Neural cell (in vitro differentiated cells): ENCODE results near the gene RFX3.

Experiments used
- CTCF ChIP-seq: fragments of 450-650 bp; IDR thresholded peaks from 2 replicates; pipeline ENCODE4 v1.5.1; 2014; ENCODE audit warnings: antibody characterized with exemption, mild to moderate bottlenecking, moderate library complexity; ENCODE audit not compliant: poor library complexity, severe bottlenecking
- EZH2 ChIP-seq: fragments of 200-600, 300-800 bp; shearing (Covaris generic), sonication (generic); IDR thresholded peaks from 2 replicates; pipeline ENCODE4 v1.6.1; 2014; ENCODE audit warnings: antibody characterized with exemption, low read length, borderline replicate concordance, mild to moderate bottlenecking; ENCODE audit not compliant: insufficient read depth, poor library complexity, severe bottlenecking

DNA sequence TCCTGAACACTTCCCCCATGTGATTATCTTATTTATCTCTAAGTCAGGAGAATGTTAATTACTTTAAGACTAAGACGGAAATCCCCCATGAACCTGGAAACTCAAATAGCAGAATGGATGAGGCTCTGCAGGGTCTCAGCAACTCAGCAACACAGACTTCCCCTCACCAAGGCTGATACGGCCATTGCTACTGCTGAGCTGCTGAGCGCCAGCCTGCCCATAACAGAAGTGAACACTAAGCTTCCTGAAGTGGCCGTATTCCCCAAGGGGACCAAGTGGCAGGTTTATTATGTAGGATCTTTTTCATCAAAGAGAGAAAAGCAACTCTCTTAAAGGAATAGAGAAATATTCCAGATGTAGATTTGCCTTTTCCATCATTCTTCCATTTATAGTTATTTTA lies 311.1 kb downstream of the RFX3 start:
- TF ChIP-seq CTCF (no peak), EZH2 (no peak)
